Fibroblast of gingiva (primary cell): ENCODE measurements around the gene GRIN2B.

ENCODE experiments used
- DNase-seq: peaks from one replicate; pipeline ENCODE4 v3.0.0-alpha.2; 2011; ENCODE audit warnings: low read depth

The GRIN2B gene

GRCh38 chr12:13981296-13981962 lies at the start of gene GRIN2B:
Gene GRIN2B, minus strand, starts transcription at chr12:13981602. Its CDS starts 115,394 bp downstream, at chr12:13866208.
- DNase-seq, result no peak

DNA sequence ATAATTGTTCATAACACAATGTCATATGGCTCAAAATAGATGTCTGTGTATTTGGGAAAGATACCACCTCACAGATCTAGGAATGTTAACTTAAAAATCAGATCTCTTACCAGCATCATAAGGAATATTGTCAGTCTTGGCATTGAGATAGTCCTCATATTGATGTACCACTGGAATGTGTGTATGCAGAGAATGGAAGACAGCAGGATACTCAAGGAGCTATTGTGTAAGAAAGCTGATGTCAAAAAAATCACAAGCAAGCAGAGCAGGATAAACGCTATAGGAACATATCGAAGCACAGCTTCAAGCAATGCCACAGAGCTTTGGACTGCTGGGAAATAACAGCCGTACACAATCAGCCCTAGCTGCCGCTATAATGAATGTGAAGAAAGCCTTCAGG lies 45.1 kb upstream of the GRIN2B start:
- DNase-seq, result no peak

- no peak for DNase-seq
Observed at GRCh38 chr12:14024591-14024990, 43.2 kb upstream of the GRIN2B start.

DNA sequence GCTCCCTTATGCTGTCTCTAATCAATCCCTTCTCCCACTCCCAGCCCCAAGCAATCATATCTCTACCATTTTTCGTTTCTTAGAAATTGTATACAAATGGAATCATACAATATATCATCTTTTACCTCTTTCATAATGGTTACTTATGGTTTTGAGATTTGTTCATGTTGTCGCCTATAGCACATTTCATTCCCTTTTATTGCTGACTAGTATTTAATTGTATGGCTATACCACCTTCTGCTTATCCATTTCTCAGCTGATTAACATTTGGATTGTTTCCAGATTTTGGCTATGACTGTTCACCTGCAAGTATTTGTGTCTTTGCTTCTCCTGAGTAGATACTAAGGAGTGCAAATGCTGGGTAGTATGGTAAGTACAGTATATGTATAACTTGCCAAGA lies 36.7 kb upstream of the GRIN2B start:
- no peak for DNase-seq

GRCh38 chr12:14010989-14011388 lies 29.6 kb upstream of the GRIN2B start:
- no peak for DNase-seq

GRCh38 chr12:14007639-14008038 lies 26.2 kb upstream of the GRIN2B start:
- no peak for DNase-seq

GRCh38 chr12:13992585-13992984 lies 11.2 kb upstream of the GRIN2B start:
- no peak for DNase-seq

DNA sequence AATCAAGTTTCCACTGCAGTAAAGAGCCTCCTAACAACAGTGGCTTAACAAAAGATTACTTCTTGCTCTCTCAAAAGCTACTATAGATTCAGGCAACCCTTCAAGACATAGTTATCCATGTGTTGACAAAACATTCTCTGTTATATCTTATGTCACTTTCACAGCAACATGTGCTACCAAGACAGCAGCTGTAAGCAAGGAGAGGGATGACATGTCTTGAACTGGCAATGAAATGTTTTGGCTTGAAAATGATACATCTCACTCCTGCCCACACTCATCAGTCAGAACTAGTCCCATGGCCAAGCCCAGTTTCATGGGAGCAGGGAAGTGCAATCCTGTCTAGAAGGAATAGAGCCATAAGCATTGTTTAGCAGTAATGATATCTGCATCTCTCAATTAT lies 10.7 kb upstream of the GRIN2B start:
- DNase-seq, result no peak

DNA sequence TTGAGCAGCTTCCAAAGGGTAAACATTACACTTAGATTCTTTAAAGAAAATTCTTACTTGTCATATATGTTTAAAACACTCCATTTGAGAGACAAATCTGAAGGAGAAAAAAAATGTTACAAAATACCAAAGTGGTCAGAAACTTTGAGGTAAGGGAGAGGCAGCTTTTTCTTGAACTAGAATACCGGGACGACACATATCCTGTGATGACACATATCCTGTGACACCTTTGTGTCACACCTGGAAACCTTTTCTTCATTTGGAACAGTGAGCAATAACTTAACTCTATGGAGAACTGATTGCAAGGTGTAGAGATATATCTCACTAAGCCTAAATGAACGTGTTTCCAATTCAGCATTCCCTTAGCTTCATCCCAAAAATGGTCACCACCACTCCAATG lies 4.6 kb upstream of the GRIN2B start:
- DNase-seq, result no peak

GRCh38 chr12:13981990-13982389 lies 588 bp upstream of the GRIN2B start:
- no peak for DNase-seq

- no peak for DNase-seq
Observed at GRCh38 chr12:13980538-13981295, 685 bp downstream of the GRIN2B start.

DNA sequence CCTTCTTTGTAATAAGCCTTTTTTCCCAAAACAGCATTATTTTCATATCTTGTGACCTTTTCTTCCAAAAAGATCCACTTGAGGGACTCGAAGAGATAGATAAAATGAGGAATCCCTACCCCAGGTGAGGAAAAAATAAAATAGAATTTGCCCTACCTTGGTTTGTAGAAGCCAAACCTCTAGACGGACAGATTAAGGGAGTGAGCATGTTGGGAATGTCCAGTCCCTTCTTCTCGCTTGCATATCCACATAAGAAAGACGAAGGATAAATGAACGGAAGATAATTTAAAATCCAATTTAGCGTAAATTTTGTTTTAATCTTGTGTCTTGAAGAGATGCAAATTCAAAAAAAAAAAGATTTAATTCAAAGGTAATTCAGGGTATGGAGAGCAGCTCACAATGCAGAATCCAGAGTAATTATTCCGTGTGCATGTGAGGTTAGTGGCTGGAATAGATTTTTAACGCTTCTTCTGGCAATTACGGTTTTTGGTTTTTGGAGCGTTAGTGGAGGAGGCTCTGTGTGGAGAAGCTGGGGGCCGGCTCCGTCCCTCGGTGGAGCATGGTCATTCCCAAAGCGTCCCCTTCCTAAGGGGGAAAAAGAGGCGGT lies 1.5 kb downstream of the GRIN2B start:
- DNase-seq, result no peak

GRCh38 chr12:13978876-13979275 lies 2.5 kb downstream of the GRIN2B start:
- no peak for DNase-seq

GRCh38 chr12:13976880-13977279 lies 4.5 kb downstream of the GRIN2B start:
- no peak for DNase-seq

- no peak for DNase-seq
Observed at GRCh38 chr12:13976028-13976584, 5.3 kb downstream of the GRIN2B start.

DNA sequence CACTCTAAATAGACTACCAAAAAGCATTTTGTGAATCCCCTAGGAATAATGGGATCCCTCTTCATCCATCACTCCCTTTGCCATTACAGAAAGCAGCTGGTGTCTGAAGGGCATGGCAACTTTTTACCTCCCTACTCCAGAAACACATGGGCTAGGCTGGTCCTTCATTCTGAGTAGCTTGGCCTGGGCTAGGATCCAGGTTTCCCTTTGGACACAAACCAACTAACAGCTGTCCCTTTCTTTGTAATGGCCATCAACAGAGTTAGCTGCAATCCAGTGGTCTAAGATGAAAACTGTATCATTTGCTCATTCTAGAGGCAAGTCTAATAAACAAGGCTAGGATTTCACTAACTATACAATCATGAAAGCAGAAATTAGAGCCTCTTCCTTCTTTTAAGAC lies 7.4 kb downstream of the GRIN2B start:
- no peak for DNase-seq

DNA sequence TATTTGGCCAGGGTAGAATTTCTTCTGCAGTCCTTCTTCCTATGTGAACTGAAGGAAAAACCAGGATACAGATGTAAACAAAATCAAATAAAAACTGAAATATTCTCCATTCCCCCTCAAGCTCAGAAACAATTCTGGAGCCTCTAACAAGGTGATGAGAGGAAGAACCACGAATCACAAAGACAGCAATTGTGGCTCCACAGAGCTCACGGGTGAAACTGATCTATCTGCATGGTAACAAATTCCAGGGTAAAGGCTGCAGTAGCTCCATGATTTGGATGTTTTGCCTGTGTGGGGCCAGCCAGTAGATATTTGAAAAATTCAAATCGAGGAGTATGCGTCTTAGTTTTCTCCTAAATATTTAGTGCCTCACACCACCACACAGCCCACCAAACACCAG lies 10.6 kb downstream of the GRIN2B start:
- no peak for DNase-seq

- no peak for DNase-seq
Observed at GRCh38 chr12:13968281-13968680, 13.1 kb downstream of the GRIN2B start.

DNA sequence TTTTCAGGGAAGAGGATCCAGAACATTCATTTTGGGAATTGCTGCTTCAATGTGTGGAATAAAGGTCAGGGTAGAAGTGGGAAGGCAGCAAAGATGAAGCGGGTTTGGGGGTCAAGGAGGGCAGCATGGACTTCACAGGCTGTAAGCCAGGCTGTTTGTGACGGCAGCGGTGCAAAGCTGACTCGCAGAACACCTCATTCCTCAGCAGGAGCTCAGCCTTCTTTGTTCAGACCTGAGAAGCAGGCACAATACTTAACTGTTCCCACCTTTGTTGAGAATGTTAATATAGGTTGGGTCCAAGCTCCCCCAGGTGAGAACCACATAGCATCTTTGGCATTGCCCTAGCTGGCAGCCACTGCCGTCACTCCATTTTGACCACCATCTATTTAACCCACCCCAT lies 16.7 kb downstream of the GRIN2B start:
- no peak for DNase-seq

GRCh38 chr12:13962699-13963098 lies 18.7 kb downstream of the GRIN2B start:
- no peak for DNase-seq

- DNase-seq, result no peak
Observed at GRCh38 chr12:13961971-13962370, 19.4 kb downstream of the GRIN2B start.

DNA sequence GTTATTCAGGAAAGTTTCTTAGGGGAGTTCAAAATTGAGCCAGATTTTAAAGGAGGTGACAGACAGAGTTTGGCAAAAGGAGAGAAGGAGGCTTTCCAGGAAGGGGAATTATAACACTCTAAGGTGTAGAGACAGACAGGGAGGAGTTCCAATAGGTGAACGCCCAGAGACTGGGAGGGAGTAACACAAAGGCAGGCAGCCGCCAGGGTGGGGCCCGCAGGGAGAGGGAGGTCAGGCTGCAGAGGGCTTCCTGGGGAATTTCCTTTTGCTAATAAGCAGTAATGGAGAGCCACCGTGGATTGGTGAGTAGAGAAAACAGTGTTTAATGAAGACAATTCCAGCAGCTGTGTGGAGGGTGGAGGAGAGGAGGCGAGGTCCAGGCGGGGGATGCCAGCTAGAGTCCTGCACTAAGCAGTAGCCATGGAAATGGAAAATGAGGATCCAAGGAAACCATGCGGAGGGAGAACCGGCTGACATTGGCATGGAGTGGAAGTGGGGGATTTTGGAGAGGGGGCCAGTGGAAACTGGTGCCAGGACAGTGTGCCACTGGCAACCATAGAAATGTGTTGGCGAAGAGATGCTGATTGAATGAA lies 22.2 kb downstream of the GRIN2B start:
- DNase-seq, result no peak

GRCh38 chr12:13957576-13957975 lies 23.8 kb downstream of the GRIN2B start:
- DNase-seq, result no peak
